Stomach (tissue), 4 donors: ENCODE measurements around the gene GH2.
"Not testable (repeated sequence)": the region's sequence is repeated elsewhere in the genome, so short reads cannot be mapped to it uniquely, and the experiment has no call there.

Experiments
- CTCF ChIP-seq, 7 experiments: fragments of 450-650 bp in 4 of 7; fragments of 200-600 bp in 3 of 7; sonication (generic) in 3 of 7; IDR thresholded peaks; one replicate each; pipeline ENCODE4 v1.5.1; 2016 to 2019; ENCODE audit warnings: antibody characterized with exemption in 7 of 7, control low read depth in 2 of 7, mild to moderate bottlenecking in 1 of 7
- EP300 ChIP-seq: sonication (generic); formaldehyde crosslinking; IDR thresholded peaks from one replicate; pipeline ENCODE4 v1.6.1; 2017; ENCODE audit warnings: antibody characterized with exemption
- POLR2A ChIP-seq, 4 donors: fragments of 450-650 bp; IDR thresholded peaks; one replicate each; pipeline ENCODE4 v1.6.1; 2016; ENCODE audit warnings: antibody characterized with exemption in 4 of 4, control low read depth in 2 of 4, mild to moderate bottlenecking in 1 of 4, moderate library complexity in 1 of 4
- POLR2AphosphoS5 ChIP-seq, 3 donors: sonication (generic); formaldehyde crosslinking; IDR thresholded peaks; one replicate each; pipeline ENCODE4 v1.6.1; 2016; ENCODE audit warnings: antibody characterized with exemption in 3 of 3

- not testable (repeated sequence) for TF ChIP-seq CTCF (IDR thresholded peaks at IDR 0.05); POLR2A (IDR thresholded peaks at IDR 0.05); POLR2AphosphoS5 (IDR thresholded peaks at IDR 0.05); EP300
Observed at GRCh38 chr17:63878413-63878812, 3.3 kb downstream of the GH2 start.
